NCI-H524 (cell line): ENCODE results near the gene LMOD1.
A peak's percentile ranks its signal among the peaks of the same experiment; 100 is the strongest.
"Not testable (repeated sequence)": the region's sequence is repeated elsewhere in the genome, so short reads cannot be mapped to it uniquely, and the experiment has no call there.

ENCODE experiments used
- DNase-seq, 2 experiments: peaks; one replicate each; lab custom pipeline; 2025; lab: John Stamatoyannopoulos, UW

Gene LMOD1

DNA sequence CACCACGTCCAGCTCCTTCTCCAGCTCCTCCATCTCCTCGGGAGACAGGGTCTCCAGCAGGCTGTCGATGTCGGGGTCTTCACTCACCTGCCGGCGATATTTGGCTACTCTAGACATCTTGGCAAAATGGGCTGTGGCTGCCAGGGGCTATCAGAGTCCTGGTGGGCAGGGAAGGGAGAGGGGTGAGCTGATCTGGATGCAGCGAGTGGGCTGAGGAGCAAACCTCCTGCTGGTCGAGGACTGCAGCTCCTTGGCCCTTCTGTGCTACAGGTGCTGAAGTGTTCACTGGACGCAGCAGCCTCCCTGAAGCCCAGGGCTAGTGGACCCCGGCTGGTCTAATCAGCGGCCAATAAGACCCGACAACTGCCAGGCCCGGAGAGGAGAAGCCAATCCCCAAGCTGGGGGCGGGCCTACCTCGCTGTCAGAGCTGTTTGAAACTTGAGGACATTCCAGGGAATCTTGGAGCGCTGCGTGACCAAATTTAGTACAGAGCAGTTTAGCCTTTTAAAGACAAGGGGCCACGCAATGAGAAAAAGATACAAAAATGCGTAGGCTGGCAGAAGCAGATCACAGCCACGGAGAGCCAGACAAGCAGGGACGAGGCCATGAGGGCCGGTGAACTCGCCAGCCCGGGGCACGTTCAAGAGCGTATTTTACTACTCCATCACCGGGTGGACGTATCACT lies at the start of gene LMOD1:
LMOD1 (minus strand) TSS at position 325 of the 685 bp plus-strand sequence; CDS start at position 117, 208 bp downstream.
- DNase-seq = peak; percentile 64 to 82

DNA sequence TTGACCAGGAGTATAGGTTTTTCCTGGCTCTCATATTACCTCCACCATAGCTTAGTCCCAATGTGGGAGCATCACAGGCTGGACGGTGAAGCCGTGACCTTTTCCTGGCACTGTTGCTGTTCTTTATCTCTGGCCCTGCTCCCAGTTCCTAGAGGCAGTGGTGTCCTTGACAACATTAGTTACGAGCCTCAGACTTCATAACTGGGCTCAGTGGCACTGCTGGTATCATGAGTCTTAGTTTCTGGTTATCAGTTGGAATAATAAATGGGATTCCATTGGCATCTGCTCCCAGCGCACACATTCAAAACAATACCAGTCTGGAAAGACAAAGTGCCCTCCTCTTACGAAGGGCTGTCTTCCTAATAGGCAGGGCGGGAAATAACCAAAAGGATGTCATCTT lies 44.1 kb upstream of the LMOD1 start:
- no peak for DNase-seq

DNA sequence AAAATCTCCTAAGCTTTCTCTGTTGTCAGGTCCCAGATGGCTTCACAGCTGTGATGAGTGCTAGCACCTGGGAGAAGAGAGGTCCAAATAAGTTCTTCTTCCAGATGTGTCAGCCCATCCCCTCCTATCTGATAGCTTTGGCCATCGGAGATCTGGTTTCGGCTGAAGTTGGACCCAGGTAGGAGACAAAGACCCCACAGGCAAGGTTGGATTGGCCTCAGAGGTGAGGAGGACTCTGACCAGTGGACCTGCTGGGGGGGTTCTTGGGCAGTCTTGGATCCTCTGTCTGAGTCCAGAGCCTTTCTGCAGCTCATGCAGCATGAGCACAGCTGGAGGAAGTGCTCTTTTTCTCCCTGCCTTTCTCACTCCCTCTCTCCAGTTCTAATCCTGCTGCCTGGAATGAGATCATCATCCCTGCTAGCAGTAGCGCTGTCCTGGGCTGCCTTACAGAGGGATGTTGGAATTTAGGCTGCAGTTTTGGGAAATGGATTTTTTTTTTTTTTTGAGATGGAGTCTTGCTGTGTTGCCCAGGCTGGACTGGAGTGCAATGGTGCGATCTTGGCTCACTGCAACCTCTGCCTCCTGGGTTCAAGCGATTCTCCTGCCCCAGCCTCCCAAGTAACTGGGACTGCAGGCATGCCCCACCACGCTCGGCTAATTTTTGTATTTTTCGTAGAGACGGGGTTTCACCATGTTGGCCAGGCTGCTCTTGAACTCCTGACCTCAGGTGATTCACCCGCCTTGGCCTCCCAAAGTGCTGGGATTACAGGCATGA lies 43.2 kb upstream of the LMOD1 start:
- no peak for DNase-seq

DNA sequence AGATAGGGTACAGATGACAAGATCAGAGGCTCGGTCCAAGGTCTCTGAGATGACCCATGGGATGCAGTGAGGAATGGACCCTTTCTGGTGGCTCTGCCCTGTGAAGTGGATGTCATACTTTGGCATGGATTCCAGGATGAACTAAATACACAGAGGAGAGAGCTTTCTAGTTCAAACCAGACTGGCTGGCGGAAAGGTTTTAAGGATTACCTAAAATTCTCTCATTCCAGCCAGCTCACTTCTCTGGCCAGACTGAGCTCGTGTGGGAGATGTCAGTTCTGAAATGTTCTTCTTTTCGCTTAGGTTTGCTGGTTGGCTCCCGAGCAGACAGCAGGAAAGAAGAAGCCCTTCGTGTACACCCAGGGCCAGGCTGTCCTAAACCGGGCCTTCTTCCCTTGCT lies 42.3 kb upstream of the LMOD1 start:
- DNase-seq = no peak

DNA sequence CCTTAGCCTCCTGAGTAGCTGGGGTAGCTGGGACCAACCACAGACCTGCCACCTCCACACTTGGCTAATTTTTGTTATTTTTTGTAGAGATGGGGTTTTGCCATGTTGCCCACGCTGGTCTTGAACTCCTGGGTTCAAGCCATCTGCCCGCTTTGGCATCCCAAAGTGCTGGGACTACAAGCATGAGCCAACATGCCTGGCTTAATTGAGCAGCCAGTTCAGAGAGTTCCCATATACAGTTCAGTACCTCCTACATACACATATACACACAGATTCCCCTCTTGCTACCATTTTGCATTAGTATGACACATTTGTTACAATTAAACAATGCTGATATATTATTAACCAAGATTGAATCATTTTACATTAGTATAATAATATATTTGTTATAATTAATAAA lies 39.0 kb upstream of the LMOD1 start:
- DNase-seq = no peak

DNA sequence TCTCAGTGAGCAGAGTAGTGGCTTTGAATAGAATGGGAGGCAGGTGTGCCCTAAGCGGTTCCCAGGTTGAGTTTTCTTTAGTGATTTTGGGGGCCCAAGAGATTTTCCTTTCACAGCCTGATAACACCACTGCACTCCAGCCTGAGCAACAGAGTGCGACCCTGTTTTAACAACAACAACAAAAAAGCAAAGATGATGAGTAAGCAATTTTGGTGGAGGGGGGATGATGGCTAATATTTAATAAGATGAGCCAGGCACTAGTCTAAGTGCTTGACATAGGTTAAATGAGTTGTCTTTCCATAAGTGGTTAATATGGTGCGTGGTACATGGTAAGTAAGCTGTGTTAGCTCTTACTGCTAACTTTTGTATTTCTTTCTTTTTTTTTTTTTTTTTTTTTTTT lies 38.1 kb upstream of the LMOD1 start:
- no peak for DNase-seq

DNA sequence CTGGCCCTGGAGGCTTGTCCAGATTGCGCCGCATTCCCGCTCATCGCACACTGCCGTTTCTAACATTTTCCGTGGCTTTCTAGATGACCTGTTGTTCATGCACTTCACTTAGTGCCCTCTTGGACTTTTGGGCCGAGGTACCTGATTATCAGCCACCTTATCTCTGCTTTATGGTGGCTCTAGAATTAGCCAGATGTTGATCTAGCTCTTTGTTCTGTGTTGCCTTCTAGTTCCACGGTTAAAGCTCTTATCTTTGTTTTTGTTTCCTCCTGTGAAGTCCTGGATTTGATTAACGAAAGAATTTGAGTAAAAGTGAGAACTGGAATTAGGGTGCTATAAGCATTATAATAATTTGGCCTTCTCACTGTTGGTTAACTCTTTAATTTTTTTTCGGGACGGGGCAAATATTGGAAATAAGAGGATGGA lies 37.0 kb upstream of the LMOD1 start:
- no peak for DNase-seq

DNA sequence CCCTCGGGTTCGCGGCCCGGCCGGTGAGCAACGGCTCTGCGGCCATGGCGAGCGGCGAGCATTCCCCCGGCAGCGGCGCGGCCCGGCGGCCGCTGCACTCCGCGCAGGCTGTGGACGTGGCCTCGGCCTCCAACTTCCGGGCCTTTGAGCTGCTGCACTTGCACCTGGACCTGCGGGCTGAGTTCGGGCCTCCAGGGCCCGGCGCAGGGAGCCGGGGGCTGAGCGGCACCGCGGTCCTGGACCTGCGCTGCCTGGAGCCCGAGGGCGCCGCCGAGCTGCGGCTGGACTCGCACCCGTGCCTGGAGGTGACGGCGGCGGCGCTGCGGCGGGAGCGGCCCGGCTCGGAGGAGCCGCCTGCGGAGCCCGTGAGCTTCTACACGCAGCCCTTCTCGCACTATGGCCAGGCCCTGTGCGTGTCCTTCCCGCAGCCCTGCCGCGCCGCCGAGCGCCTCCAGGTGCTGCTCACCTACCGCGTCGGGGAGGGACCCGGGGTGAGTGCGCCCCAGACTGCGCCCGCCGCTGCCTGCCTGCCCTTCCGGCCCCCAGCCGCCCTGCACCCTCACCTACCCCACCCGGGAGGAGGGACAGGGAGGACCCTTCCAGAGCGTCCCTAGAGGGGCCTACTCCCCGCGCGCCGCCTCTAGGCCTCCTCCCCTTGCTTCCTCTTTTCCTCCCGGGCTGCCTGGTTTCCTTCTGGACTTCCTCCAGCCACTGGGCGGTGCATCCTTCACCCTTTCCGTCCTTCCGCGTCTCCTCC lies 36.5 kb upstream of the LMOD1 start, which contains the start of gene RNPEP:
RNPEP (plus strand) TSS at position 26 of the 757 bp plus-strand sequence; CDS start at position 45, 19 bp downstream.
- DNase-seq = peak; percentile 50 to 69

DNA sequence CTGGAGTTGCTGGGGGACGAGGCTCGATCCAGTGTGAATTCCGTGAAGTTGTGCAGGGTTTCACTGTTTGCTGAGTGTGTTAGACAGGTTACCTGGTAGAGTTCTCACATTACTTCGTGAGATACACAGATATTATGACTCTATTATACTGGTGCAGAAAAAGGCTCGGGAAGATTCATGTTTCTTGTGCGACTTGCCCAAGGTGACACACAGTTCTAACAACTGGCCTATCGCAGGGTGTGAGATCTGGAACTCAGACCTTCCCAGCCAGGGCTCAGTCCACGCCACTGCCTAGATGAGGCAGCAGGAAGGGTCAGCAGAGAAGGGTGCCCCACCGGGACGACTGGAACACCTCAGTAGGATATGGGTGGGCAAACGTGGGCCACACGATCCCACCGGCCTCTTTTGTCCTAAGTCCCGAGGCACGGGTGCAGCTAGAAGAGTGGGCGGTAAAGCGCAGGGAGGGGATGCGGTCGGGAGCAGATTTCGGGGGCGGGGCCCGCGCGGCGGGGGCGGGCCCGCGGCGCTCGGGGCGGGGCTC lies 35.8 kb upstream of the LMOD1 start:
- DNase-seq = peak; percentile 25 to 61

DNA sequence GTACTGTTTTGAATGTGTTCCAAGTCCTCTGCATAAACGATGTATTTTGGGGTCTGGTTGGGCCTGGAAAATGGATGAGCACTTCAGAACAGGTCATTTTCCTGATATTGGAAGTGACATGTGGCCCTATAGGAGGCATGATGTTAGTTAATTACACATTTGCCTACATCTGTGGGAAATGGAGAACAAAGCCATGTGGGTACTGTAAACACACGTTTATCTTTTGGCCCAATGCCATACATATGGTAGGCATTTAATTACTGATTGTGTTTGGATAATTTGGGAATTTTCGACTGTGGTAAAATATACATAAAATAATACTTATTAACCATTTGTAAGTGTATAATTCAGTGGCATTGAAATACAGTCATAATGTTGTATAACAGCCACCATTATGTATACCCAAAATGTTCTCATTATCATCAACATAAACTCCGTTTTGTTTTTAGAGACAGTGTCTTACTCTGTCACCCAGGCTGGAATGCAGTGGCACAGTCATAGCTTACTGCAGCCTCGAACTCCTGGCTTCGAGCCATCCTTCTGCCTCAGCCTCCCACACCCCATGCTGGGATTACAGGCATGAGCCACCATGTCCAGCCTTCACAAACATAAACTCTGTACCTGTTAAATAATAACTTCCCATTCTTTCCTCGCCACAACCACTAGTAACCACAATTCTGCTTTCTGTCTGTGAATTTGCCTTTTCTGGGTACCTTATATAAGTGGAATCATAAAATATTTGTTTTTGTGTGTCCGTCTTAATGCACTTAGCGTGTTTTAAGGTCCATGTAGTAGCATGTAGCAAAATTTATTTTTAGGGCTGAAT lies 24.2 kb upstream of the LMOD1 start:
- DNase-seq = no peak

DNA sequence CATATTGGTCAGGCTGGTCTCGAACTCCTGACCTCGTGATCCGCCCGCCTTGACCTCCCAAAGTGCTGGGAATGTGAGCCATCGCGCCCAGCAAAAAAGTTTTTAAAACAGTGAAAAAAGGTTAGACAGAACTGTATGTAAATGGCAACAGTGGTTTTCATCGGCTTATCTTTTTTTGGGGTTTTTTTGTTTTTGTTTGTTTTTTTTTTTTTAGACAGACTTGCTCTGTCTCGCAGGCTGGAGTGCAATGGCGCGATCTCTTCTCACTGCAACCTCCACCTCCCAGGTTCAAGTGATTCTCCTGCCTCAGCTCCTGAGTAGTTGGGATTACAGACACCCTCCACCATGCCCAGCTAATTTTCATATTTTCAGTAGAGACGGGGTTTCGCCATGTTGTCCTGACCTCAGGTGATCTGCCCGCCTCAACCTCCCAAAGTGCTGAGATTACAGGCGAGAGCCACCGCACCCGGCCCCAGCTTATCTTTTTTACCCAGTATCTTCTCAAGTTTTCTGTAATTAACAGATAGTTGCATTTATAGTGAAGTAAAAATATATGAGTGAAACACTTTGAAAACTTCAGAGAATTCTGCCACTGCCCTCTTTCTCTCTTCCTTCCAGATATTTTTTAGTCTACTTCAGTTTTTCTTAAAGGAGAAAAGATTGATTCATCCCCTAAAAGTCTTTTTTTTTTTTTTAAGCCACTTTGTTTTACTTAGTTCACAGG lies 22.0 kb upstream of the LMOD1 start:
- DNase-seq = no peak

DNA sequence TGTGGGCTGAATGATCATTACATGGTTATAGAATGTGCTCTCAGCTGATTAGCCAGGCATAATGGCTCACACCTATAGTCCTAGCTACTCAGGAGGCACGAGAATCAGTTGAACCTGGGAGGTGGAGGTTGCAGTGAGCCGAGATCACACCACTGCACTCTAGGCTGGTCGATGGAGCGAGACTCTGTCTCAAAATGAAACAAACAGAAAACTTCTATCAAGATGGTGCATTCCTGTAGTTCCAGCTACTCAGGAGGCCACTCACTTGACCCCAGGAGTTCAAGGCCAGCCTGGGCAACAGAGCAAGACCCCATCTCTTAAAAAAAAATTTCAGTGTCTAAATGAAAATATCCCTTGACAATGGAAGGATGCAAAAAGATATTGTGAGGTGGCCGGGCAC lies 19.8 kb upstream of the LMOD1 start:
- no peak for DNase-seq

DNA sequence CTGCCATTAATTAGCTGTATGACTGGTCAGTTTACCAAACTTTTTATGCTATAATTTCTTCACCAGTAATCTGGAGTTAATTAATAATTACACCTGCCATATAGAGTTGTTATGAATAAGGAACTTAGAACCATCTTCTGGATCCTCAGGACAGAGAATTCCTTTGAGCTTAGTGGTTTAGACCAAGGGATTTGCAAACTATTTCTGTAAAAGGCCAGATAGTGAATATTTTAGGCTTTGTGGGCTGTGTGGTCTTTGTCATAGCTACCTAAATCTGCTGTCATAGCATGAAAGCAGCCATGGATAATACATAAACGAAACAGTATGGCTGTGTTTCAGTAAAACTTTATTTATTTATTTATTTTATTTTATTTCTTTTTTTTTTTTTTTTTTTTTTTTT lies 17.9 kb upstream of the LMOD1 start:
- no peak for DNase-seq

DNA sequence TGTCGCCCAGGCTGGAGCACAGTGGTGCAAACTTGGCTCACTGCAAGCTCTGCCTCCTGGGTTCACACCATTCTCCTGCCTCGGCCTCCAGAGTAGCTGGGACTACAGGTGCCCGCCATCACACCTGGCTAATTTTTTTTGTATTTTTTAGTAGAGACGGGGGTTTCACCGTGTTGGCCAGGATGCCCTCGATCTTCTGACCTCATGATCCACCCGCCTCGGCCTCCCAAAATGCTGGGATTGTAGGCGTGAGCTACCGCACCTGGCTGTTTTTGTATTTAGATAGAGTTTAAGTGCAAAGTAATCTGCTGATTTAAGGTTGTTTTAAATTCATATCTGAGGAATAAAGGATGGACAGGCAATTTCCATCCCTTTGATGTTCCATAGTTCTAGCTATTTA lies 16.0 kb upstream of the LMOD1 start:
- DNase-seq = not testable (repeated sequence)

DNA sequence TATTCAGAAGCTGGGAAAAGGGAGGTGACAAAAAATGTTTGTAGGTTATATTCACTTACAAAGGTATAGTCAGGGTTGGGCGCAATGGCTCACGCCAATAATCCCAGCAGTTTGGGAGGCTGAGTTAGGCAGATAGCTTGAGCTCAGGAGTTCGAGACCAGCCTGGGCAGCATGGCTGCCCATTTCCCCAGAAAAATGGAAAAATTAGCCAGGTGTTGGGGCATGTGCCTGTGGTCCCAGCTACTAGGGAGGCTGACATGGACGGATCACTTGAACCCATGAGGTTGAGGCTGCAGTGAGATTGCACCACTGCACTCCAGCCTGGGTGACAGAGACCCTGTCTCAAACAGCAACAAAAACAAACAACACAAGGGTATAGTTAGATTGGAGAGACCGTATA lies 12.0 kb upstream of the LMOD1 start:
- DNase-seq = no peak

DNA sequence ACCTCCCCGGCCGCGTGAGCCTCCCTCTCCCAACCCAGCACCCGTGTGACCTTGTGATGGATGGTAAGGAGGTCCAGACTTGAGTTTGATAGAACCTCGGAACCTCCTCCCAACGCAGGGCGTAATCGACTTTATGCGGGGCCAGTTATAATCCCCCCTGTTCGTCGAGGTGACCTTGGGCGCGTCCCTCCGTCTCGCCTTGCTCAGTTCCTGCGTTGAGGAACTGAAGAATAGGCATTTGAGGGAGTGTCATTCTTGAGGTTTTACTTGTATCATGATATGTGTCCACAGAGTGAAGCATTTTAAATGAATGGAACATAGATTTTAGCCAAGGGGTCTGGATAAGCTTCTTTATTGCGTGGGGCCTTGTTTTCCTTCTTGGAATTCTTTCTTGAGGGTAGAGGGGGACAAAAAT lies 9.4 kb upstream of the LMOD1 start:
- DNase-seq = peak in 1 of 2 experiments; percentile 41

DNA sequence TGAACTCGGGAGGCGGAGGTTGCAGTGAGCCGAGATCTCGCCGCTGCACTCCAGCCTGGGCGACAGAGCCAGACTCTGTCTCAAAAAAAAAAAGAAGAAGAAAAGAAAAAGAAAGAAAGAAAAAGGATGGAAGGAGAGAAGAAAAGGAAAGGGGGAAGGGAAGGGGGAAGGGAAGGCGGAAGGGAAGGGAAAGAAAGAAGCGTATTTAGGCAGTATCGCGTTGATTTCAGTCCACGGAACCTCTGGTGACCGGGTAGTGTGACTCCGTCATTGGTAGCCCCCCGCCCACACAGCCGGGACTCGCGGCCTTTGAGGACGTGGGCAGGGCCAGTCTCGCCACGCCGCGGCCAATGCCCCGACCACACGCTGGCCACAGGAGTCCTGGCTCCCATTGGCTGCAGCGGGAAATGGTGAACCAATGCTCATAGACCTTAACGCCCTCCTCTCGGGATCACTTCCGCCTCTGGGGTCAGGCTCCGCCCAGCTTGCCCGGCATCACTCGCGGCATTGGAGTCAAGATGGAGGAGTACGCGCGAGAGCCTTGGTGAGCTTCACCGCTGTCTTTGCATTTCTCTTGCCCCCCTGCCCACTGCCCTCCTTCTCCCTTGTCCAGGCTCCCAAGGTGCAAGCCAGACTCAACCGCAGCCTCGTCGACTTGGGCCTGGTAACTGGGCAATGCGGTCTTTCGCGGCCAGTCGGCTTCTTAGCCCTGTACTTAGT lies 8.8 kb upstream of the LMOD1 start, which contains the start of gene TIMM17A:
TIMM17A (plus strand) TSS at position 495 of the 720 bp plus-strand sequence; CDS start at position 519, 24 bp downstream.
- peak; percentile 93 to 96 for DNase-seq

DNA sequence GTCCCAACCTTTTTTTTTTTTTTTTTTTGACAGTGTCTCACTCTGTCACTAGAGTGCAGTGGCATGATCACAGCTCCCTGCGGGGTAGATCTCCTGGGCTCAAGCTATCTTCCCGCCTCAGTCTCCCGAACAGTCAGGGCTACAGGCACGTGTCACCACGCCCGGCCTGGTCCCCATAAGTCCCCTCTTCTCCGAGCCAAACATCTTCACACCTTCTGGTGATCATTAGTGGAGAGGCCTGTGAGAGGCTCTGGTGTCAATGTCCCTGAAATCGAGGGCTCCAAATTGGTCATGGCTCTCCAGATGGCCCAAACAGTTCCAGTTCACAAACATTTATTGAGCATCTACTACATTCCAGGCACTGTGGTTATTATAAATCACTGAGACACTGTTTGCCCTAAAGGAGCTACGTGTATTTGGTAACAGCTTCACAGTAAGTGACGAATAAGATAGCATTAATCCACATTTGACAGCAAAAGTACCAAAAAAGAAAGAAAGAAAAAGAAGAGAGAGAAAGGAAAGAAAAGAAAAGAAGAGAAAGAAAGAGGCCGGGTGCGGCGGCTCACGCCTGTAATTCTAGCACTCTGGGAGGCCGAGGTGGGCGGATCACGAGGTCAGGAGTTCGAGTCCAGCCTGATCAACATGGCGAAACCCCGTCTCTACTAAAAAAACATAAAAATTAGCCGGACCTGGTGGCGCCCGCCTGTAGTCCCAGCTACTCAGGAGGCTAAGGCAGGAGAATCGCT lies 8.1 kb upstream of the LMOD1 start:
- no peak for DNase-seq

DNA sequence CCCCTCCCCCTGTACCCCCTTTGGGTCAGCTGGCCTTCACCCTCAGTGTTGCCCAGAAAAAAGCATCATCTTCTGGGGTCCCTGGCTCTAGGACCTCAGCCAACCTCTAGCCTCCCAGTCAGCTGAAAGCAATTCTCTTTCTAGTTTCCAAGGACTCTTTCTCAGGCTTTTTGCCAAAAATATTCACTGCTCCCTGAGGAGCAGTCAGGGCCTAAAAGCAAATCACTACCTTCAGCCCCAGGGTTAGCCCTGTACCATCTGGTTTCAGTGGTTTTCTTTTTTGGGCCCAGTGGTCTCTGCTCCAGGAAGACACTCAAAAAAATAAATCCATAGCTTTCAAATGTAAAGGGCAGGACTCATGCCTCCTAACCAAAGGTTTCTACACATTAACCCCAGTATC lies 3.1 kb upstream of the LMOD1 start:
- DNase-seq = no peak
